ENCODE results near the gene HAO1. TPM values are rescaled to one million over a fixed set of nuclear protein-coding genes. Genes with fewer than 3 reads are reported as not detected.

The HAO1 gene
- total RNA-seq, 1 donor: not detected

GRCh38 chr20:7974785-7975435 lies 34.7 kb upstream of the HAO1 start:
- Histone ChIP-seq H3K4me3 (ENCODE audit: insufficient read depth, low read length) (no peak overlapping the region), H3K36me3 (ENCODE audit: insufficient read depth, low read length) (no peaks in the 10 kb centered on the region), H3K27me3 (ENCODE audit: insufficient read depth, low read length) (no peaks in the 10 kb centered on the region), H3K4me2 (ENCODE audit: insufficient read depth, low read length) (no peak overlapping the region), H3K9me3 (ENCODE audit: low read depth, low read length) (no peaks in the 10 kb centered on the region), H4K20me1 (ENCODE audit: insufficient read depth, low read length) (no peaks in the 10 kb centered on the region), H3K4me1 (ENCODE audit: insufficient read depth, low read length) (no peaks in the 10 kb centered on the region), H3K27ac (ENCODE audit: low read depth, low read length) (no peak overlapping the region), H3K79me2 (ENCODE audit: insufficient read depth, low read length) (no peaks in the 10 kb centered on the region), H2AFZ (ENCODE audit: low read length) (no peak overlapping the region)
- TF ChIP-seq, protein P1, sequence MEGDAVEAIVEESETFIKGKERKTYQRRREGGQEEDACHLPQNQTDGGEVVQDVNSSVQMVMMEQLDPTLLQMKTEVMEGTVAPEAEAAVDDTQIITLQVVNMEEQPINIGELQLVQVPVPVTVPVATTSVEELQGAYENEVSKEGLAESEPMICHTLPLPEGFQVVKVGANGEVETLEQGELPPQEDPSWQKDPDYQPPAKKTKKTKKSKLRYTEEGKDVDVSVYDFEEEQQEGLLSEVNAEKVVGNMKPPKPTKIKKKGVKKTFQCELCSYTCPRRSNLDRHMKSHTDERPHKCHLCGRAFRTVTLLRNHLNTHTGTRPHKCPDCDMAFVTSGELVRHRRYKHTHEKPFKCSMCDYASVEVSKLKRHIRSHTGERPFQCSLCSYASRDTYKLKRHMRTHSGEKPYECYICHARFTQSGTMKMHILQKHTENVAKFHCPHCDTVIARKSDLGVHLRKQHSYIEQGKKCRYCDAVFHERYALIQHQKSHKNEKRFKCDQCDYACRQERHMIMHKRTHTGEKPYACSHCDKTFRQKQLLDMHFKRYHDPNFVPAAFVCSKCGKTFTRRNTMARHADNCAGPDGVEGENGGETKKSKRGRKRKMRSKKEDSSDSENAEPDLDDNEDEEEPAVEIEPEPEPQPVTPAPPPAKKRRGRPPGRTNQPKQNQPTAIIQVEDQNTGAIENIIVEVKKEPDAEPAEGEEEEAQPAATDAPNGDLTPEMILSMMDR (IDR thresholded peaks at IDR 0.05; ENCODE audit: extremely low read depth, low read depth, low read length): no peak
- no peak for DNase-seq (ENCODE audit: insufficient read length, low spot score, missing footprints)

- Histone ChIP-seq H3K4me2 (ENCODE audit: insufficient read depth, low read length) (no peak overlapping the region), H3K9me3 (ENCODE audit: low read depth, low read length) (no peaks in the 10 kb centered on the region), H3K4me1 (ENCODE audit: insufficient read depth, low read length) (peaks cover 2% of the 10 kb centered on the region), H3K27me3 (ENCODE audit: insufficient read depth, low read length) (no peaks in the 10 kb centered on the region), H3K79me2 (ENCODE audit: insufficient read depth, low read length) (no peaks in the 10 kb centered on the region), H3K36me3 (ENCODE audit: insufficient read depth, low read length) (no peaks in the 10 kb centered on the region), H2AFZ (ENCODE audit: low read length) (no peak overlapping the region), H3K27ac (ENCODE audit: low read depth, low read length) (no peak overlapping the region), H3K4me3 (ENCODE audit: insufficient read depth, low read length) (no peak overlapping the region), H4K20me1 (ENCODE audit: insufficient read depth, low read length) (no peaks in the 10 kb centered on the region)
- DNase-seq (ENCODE audit: insufficient read length, low spot score, missing footprints): no peak
- TF ChIP-seq, protein P1 (IDR thresholded peaks at IDR 0.05; ENCODE audit: extremely low read depth, low read depth, low read length): no peak
Measured at GRCh38 chr20:7971536-7972280, 31.4 kb upstream of the HAO1 start.

DNA sequence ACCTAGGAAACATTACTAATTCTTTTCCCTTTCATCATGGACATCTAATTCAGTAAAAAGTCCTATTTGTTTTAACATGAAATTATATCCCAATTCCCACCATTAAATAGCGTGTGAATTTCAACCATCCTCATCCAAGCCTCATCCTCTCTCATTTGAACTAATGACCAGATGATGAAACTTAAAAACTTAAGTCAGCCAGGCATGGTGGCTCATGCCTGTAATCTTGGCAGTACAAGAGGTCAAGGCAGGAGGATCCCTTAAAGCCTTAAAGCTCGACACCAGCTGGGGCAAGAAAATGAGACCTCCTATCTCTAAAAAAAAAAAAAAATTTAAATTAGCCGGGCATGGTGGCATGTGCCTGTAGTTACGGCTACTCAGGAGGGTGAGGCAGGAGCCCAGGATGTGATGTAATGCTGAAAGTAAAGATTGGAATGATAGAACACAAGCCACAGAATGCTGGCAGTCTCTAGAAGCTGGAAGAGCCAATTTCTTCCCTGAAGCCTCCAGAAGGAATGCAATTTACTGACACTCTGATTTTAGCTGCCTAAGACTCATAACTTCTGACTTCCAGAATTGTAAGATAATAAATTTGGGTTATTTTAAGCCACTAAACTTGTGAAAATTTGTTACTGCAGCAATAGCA lies 27.1 kb upstream of the HAO1 start:
- no peaks in the 10 kb centered on the region for H4K20me1 ChIP-seq (ENCODE audit: insufficient read depth, low read length)
- no peak overlapping the region for H3K4me3 ChIP-seq (ENCODE audit: insufficient read depth, low read length)
- H3K27me3 ChIP-seq (ENCODE audit: insufficient read depth, low read length): no peaks in the 10 kb centered on the region
- H3K9me3 ChIP-seq (ENCODE audit: low read depth, low read length): no peaks in the 10 kb centered on the region
- no peaks in the 10 kb centered on the region for H3K79me2 ChIP-seq (ENCODE audit: insufficient read depth, low read length)
- no peak overlapping the region for H3K27ac ChIP-seq (ENCODE audit: low read depth, low read length)
- peaks cover 2% of the 10 kb centered on the region for H3K4me1 ChIP-seq (ENCODE audit: insufficient read depth, low read length)
- peak overlapping the region; percentile 22 for H3K4me2 ChIP-seq (ENCODE audit: insufficient read depth, low read length)
- peak; percentile 25 for DNase-seq (ENCODE audit: insufficient read length, low spot score, missing footprints)
- no peaks in the 10 kb centered on the region for H3K36me3 ChIP-seq (ENCODE audit: insufficient read depth, low read length)
- no peak overlapping the region for H2AFZ ChIP-seq (ENCODE audit: low read length)
- TF ChIP-seq, protein P1 (IDR thresholded peaks at IDR 0.05; ENCODE audit: extremely low read depth, low read depth, low read length): no peak

- peaks cover 2% of the 10 kb centered on the region for H3K4me1 ChIP-seq (ENCODE audit: insufficient read depth, low read length)
- no peaks in the 10 kb centered on the region for H4K20me1 ChIP-seq (ENCODE audit: insufficient read depth, low read length)
- H3K27me3 ChIP-seq (ENCODE audit: insufficient read depth, low read length): no peaks in the 10 kb centered on the region
- no peak for DNase-seq (ENCODE audit: insufficient read length, low spot score, missing footprints)
- no peaks in the 10 kb centered on the region for H3K79me2 ChIP-seq (ENCODE audit: insufficient read depth, low read length)
- H3K4me2 ChIP-seq (ENCODE audit: insufficient read depth, low read length): no peak overlapping the region
- H3K36me3 ChIP-seq (ENCODE audit: insufficient read depth, low read length): no peaks in the 10 kb centered on the region
- no peak overlapping the region for H3K27ac ChIP-seq (ENCODE audit: low read depth, low read length)
- H3K4me3 ChIP-seq (ENCODE audit: insufficient read depth, low read length): no peak overlapping the region
- no peaks in the 10 kb centered on the region for H3K9me3 ChIP-seq (ENCODE audit: low read depth, low read length)
- TF ChIP-seq, protein P1 (IDR thresholded peaks at IDR 0.05; ENCODE audit: extremely low read depth, low read depth, low read length): no peak
- H2AFZ ChIP-seq (ENCODE audit: low read length): no peak overlapping the region
Measured at GRCh38 chr20:7966176-7966575, 25.9 kb upstream of the HAO1 start.

Data from osteoblast (primary cell).